NCI-H748 treated with DMSO at 0.1 percent for 48 hours (cell line): ENCODE results near the gene RHOF.
"Not testable (repeated sequence)": the region's sequence is repeated elsewhere in the genome, so short reads cannot be mapped to it uniquely, and the experiment has no call there.

Experiments used
- DNase-seq: peaks from one replicate; lab custom pipeline; 2025; lab: John Stamatoyannopoulos, UW

The RHOF gene

GRCh38 chr12:121748218-121748570 lies 45.3 kb downstream of the RHOF start:
- DNase-seq, result no peak

DNA sequence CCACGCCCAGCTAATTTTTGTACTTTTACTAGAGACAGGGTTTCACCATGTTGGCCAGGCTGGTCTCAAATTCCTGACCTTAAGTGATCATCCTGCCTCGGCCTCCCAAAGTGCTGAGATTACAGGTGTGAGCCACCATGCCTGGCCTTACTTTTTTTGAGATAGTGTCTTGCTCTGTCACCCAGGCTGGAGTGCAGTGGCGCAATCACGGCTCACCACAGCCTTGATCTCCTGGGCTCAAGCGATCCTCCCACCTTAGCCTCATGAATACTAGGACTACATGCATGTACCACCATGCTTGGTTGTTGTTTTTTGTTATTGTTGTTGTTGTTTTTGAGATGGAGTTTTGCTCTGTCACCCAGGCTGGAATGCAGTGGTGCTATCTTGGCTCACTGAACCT lies 47.9 kb downstream of the RHOF start:
- not testable (repeated sequence) for DNase-seq

DNA sequence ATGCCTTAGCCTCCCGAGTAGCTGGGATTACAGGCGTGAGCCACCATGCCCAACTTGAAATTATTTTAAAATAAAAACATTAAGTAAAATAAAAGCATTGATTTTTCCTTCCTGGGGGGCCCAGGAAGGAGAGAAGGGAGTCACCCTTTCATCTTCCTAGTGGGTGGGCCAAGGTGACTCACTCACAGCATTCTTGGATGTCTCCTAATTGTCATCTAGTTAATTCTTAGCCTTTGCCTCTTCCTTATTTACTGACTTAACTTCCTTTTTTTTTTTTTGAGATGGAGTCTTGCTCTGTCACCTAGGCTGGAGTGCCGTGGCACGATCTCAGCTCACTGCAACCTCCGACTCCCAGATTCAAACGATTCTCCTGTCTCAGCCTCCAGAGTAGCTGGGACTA lies 51.7 kb downstream of the RHOF start:
- DNase-seq, result no peak

DNA sequence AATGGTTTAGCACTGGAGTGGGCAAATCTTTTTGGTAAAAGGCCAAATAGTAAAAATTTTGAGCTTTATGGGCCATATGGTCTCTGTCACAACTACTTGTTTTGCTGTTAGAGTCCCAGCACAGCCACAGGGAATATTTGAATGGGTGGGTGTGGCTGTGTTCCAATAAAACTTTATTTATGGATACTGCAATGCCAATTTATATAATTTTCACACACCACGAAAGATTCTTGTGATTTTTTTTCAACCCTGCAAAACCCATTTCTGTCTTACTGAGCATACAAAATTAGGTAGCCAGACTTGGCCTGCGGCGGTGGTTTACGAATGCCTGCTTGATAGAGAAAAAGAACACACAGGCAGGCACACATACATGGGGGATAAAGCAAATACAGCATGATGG lies 52.6 kb downstream of the RHOF start:
- no peak for DNase-seq

DNA sequence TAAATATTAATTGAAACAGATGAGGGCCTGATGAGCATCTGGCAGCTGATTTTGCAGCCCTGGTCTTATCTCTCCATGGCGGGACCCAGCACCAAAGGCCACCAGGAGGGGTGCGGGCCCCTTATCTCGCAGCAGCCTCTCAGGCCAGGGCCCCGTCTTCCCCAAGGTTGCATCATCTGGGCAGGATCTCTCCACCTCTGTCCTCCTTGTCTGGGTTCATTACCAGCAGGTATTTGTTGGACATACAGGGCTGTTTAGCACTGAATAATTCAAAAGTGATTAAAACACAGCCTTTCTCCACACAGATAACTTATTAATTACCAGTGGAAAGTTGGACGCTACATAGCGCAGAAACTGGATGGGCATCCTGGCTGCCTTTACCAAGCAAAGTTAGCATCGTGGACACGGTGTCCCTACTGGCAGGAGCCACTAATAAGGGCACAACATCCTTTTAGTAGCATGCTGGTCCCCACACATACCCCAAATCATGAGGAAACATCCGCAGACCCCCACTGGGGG lies 55.1 kb downstream of the RHOF start:
- DNase-seq, result no peak

DNA sequence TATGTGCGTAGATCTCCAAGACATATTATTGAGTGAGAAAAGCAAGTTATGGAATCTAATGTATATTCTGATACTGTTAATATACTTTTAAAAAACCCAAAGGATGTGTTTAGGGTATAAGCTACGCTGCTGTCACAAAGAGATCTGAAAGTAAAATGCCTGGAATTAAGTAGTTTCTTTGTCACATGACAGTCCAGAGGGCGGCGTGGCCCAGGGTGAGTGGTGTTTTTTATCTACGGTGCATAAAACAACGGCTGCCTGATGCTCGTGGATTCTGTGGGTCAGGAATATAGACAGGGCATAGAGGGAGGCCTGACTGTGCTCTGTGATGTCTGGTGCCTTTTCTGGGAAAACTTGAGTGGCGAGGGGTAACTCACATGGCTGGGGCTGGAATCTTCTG lies 59.6 kb downstream of the RHOF start:
- no peak for DNase-seq

- no peak for DNase-seq
Observed at GRCh38 chr12:121731473-121731872, 62.0 kb downstream of the RHOF start.

DNA sequence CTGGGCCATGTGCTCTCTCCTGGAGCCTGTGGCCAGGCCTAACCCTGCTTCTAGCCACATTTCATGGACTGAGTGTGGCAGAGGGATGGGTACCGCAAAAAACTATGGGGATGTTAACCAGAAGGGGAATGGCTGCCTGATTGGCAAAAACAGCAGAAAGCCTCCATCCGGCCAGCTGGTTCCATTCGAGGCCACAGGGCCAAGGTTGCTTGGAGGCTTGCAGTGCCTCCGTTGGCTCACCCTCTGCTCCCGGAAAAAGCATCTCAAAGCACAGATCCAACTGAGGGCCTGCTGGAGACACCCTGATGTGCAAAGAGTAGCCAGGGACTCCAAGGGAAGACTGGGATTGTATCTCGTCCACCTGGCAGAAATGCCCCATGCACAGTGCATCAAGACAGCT lies 64.5 kb downstream of the RHOF start:
- no peak for DNase-seq
